ENCODE results near the gene UBE2Q2. TPM values are rescaled to one million over a fixed set of nuclear protein-coding genes. Genes with fewer than 3 reads are reported as not detected.
A peak's percentile ranks its signal among the peaks of the same experiment; 100 is the strongest.
"Not testable (repeated sequence)": the region's sequence is repeated elsewhere in the genome, so short reads cannot be mapped to it uniquely, and the experiment has no call there.

UBE2Q2 gene
- total and polyA plus RNA-seq, 4 donors = 38.2 to 86.4 (median 41.0) TPM

DNA sequence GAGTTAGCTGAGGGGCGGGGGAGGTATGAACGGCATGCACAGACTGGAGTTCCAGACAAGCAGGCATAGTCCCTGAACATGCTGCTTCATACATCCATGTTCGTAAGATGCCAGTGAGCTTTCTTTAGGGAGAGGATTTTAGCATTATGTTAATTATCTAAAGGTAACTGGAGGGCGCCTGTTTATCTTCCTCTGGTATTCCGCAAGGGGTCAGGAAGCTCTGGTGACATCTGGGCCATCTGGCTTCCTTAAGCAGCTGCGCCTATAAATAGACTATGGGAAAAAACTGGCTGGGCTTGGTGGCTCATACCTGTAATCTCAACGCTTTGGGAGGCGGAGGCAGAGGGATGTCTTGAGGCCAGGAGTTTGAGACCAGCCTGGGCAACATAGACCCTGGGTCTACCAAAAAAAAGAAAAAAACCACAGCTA, 58.9 kb downstream of the UBE2Q2 start:
- ATAC-seq (ENCODE audit: low FRiP score) (no peak), DNase-seq (no peak)
- H3K9me3 ChIP-seq (ENCODE audit: control insufficient read depth, low read length) = no peaks in the 10 kb centered on the region
- peaks cover 0 to 1% of the 10 kb centered on the region in 2 donors for H3K36me3 ChIP-seq (ENCODE audit: control insufficient read depth in 1 of 2, insufficient read depth in 2 of 2, low read length in 1 of 2)
- H3K27me3 ChIP-seq (ENCODE audit: control insufficient read depth in 1 of 2, insufficient read depth in 2 of 2, low read length in 1 of 2) = no peaks in the 10 kb centered on the region
- peaks cover 0 to 2% of the 10 kb centered on the region in 2 donors for H3K4me1 ChIP-seq (ENCODE audit: control insufficient read depth in 1 of 2, insufficient read depth in 2 of 2, low read length in 2 of 2)
- WGBS, 2 donors = 52 to 56% methylated on average over 8 of the region's 8 CpGs
- no peak overlapping the region for H3K4me3 ChIP-seq (ENCODE audit: low read length in 2 of 2)
- intact Hi-C loops (cut with DNase I) = no loop called here
- no peak overlapping the region for H3K27ac ChIP-seq (ENCODE audit: low read depth in 1 of 2, low read length in 2 of 2)

DNA sequence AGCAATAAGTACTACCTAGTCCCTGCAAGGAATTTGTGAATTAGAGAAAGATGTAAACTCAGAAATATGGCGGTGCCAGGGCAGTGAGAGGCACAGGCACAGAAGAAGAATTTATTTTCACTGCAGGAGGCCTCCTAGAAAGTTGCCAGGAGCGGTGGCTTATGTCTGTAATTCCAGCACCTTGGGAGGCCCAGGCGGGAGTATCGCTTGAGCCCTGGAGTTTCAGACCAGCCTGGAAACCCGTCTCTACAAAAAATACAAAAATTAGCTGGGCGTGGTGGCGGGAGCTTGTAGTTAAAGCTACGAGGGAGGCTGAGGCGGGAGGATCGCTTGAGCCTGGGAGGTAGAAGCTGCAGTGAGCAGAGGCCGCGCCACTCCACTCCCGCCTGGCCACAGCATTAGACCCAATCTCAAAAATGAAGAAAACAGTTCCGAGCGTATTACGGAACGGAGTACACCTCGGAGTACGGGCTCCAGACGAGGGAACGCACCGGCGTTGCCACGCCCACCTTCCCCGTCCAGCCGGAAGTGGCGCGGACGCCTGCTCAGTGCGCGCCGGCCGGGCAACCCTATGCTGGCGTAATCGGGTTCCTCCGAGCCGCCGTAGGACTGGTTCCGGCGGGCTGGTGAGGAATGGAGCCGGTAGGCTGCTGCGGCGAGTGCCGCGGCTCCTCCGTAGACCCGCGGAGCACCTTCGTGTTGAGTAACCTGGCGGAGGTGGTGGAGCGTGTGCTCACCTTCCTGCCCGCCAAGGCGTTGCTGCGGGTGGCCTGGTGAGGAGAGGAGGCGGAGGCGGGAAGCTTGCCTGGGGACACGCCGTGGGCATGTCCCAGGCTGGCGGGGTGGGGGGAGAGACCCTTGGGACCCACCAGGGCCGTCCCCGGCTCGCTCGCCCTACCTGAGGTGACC, 60.3 kb downstream of the UBE2Q2 start, which contains the start of gene FBXO22:
TSS of gene FBXO22 (plus strand) at position 548 of the 909 bp plus-strand sequence. CDS start at position 634, 86 bp downstream.
- ATAC-seq (ENCODE audit: low FRiP score) (peak; percentile 99), DNase-seq (peak; percentile 95 to 97)
- H3K9me3 ChIP-seq (ENCODE audit: control insufficient read depth, low read length) = no peaks in the 10 kb centered on the region
- 2% methylated on average over 63 of the region's 63 CpGs for WGBS, 2 donors
- H3K27me3 ChIP-seq (ENCODE audit: control insufficient read depth in 1 of 2, insufficient read depth in 2 of 2, low read length in 1 of 2) = no peaks in the 10 kb centered on the region
- peak within 1 kb of the TSS; percentile 46 to 72 for H3K4me3 ChIP-seq (ENCODE audit: low read length in 2 of 2)
- H3K27ac ChIP-seq (ENCODE audit: low read depth in 1 of 2, low read length in 2 of 2) = peak within 1 kb of the TSS in 1 of 2 donors; percentile 47
- intact Hi-C loops (cut with DNase I) = no loop called here
- peaks cover 0 to 1% of the 10 kb centered on the region in 2 donors for H3K36me3 ChIP-seq (ENCODE audit: control insufficient read depth in 1 of 2, insufficient read depth in 2 of 2, low read length in 1 of 2)
- peaks cover 0 to 2% of the 10 kb centered on the region in 2 donors for H3K4me1 ChIP-seq (ENCODE audit: control insufficient read depth in 1 of 2, insufficient read depth in 2 of 2, low read length in 2 of 2)

DNA sequence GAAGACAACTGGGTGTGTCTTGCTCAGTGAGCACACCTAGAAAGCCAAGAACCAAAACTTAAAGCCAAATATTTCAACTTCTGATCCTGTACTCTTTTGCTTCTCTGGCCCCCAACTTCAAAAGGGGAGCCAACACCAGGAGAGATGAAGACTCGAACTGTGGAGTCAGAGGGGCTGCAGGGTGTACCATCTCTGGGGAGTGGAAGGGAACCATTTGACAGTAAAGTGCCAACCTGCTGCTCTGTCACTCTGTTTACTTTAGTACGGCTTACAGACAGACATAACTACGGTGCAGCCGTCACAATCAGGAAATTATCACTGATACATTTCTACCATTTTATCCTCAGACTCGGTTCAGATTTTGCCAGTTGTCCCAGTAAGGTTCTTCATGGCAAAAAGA, 62.0 kb downstream of the UBE2Q2 start:
- Histone ChIP-seq H3K9me3 (ENCODE audit: control insufficient read depth, low read length) (no peaks in the 10 kb centered on the region), H3K4me3 (ENCODE audit: low read length in 2 of 2) (no peak overlapping the region), H3K27me3 (ENCODE audit: control insufficient read depth in 1 of 2, insufficient read depth in 2 of 2, low read length in 1 of 2) (no peaks in the 10 kb centered on the region), H3K4me1 (ENCODE audit: control insufficient read depth in 1 of 2, insufficient read depth in 2 of 2, low read length in 2 of 2) (peaks cover 0 to 2% of the 10 kb centered on the region in 2 donors), H3K27ac (ENCODE audit: low read depth in 1 of 2, low read length in 2 of 2) (no peak overlapping the region), H3K36me3 (ENCODE audit: control insufficient read depth in 1 of 2, insufficient read depth in 2 of 2, low read length in 1 of 2) (peaks cover 0 to 1% of the 10 kb centered on the region in 2 donors)
- 84 to 86% methylated on average over 5 of the region's 5 CpGs for WGBS, 2 donors
- DNase-seq (no peak), ATAC-seq (ENCODE audit: low FRiP score) (no peak)
- intact Hi-C loops (cut with DNase I) = no loop called here

DNA sequence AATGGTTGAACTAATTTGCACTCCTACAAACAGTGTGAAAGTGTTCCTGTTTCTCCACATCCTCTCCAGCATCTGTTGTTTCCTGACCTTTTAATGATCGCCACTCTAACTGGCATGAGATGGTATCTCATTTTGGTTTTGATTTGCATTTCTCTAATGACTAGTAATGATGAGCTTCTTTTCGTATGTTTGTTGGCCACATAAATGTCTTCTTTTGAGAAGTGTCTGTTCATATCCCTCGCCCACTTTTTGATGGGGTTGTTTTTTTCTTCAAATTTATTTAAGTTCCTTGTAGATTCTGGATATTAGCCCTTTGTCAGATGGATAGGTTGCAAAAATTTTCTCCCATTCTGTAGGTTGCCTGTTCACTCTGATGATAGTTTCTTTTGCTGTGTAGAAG, 67.1 kb downstream of the UBE2Q2 start:
- H3K27ac ChIP-seq (ENCODE audit: low read depth in 1 of 2, low read length in 2 of 2); H3K36me3 ChIP-seq (ENCODE audit: control insufficient read depth in 1 of 2, insufficient read depth in 2 of 2, low read length in 1 of 2); H3K4me1 ChIP-seq (ENCODE audit: control insufficient read depth in 1 of 2, insufficient read depth in 2 of 2, low read length in 2 of 2); DNase-seq; H3K9me3 ChIP-seq (ENCODE audit: control insufficient read depth, low read length); ATAC-seq (ENCODE audit: low FRiP score); intact Hi-C loops (cut with DNase I); H3K27me3 ChIP-seq (ENCODE audit: control insufficient read depth in 1 of 2, insufficient read depth in 2 of 2, low read length in 1 of 2); H3K4me3 ChIP-seq (ENCODE audit: low read length in 2 of 2): not testable (repeated sequence)
- WGBS, 2 donors = 94% methylated on average over 3 of the region's 3 CpGs

DNA sequence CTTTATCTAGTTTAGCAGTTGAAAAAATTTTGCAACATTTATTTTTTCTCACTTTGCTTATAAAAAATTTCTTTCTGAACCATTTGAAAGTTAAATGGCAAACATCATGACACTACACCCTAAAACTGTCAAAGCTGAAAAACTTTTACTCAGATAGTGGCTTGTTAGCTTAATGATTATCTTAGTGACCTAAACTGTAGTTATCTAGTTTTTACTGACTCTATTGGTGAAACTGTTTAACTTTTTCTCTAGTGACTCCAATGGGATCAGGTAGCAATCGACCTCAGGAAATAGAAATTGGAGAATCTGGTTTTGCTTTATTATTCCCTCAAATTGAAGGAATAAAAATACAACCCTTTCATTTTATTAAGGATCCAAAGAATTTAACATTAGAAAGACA, 73.7 kb downstream of the UBE2Q2 start:
- no peak for DNase-seq
- WGBS, 2 donors = 95 to 100% methylated on average over 1 of the region's 1 CpG
- ATAC-seq (ENCODE audit: low FRiP score) = no peak
- peaks cover 0 to 7% of the 10 kb centered on the region in 2 donors for H3K36me3 ChIP-seq (ENCODE audit: control insufficient read depth in 1 of 2, insufficient read depth in 2 of 2, low read length in 1 of 2)
- no peaks in the 10 kb centered on the region for H3K9me3 ChIP-seq (ENCODE audit: control insufficient read depth, low read length)
- H3K4me3 ChIP-seq (ENCODE audit: low read length in 2 of 2) = no peak overlapping the region
- H3K27ac ChIP-seq (ENCODE audit: low read depth in 1 of 2, low read length in 2 of 2) = no peak overlapping the region
- intact Hi-C loops (cut with DNase I) = no loop called here
- no peaks in the 10 kb centered on the region for H3K27me3 ChIP-seq (ENCODE audit: control insufficient read depth in 1 of 2, insufficient read depth in 2 of 2, low read length in 1 of 2)
- no peaks in the 10 kb centered on the region for H3K4me1 ChIP-seq (ENCODE audit: control insufficient read depth in 1 of 2, insufficient read depth in 2 of 2, low read length in 2 of 2)

DNA sequence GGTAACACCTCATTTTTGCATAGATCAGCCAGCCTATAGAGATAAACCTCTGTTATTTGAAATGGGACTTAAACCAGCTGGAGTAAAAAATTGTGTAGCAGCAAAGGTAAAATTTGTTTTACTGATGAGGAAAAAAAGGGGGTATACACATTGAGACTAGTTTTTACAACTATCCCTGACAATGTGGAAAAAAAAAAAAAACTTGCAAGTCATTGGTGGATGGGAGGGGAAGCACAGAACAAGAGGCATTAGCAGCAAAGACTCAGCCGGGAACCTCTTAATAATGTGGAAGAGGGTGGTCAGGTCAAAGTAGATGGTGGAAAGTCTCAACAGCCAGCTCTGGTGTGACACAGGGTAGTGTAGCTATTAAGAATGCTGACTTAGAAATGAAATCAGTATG, 74.9 kb downstream of the UBE2Q2 start:
- H3K27ac ChIP-seq (ENCODE audit: low read depth in 1 of 2, low read length in 2 of 2) = no peak overlapping the region
- ATAC-seq (ENCODE audit: low FRiP score) (no peak), DNase-seq (no peak)
- H3K4me1 ChIP-seq (ENCODE audit: control insufficient read depth in 1 of 2, insufficient read depth in 2 of 2, low read length in 2 of 2) = no peaks in the 10 kb centered on the region
- H3K27me3 ChIP-seq (ENCODE audit: control insufficient read depth in 1 of 2, insufficient read depth in 2 of 2, low read length in 1 of 2) = no peaks in the 10 kb centered on the region
- WGBS, 2 donors = 92 to 94% methylated on average over 1 of the region's 1 CpG
- intact Hi-C loops (cut with DNase I) = no loop called here
- H3K4me3 ChIP-seq (ENCODE audit: low read length in 2 of 2) = no peak overlapping the region
- no peaks in the 10 kb centered on the region for H3K9me3 ChIP-seq (ENCODE audit: control insufficient read depth, low read length)
- H3K36me3 ChIP-seq (ENCODE audit: control insufficient read depth in 1 of 2, insufficient read depth in 2 of 2, low read length in 1 of 2) = peaks cover 0 to 7% of the 10 kb centered on the region in 2 donors

DNA sequence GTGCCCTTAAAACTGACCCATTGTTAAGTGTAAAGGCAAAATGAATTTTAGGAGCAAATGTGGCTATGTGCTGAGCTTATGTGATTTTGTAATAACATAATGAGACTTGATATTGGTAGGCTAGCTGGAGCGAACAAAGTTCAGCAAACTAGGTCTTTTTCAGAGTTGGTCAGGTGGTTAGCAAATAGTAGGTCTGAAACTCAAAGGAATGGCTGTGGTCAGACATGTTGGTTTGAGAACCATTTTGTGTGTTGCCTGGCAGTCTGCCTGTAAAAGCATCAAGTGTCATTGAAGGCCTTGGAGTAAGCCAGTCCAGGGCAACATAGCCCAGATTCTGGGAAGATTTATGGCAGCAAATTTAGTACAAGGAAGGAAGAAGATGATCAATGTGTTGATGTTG, 76.8 kb downstream of the UBE2Q2 start:
- Histone ChIP-seq H3K36me3 (ENCODE audit: control insufficient read depth in 1 of 2, insufficient read depth in 2 of 2, low read length in 1 of 2) (peaks cover 0 to 7% of the 10 kb centered on the region in 2 donors), H3K4me1 (ENCODE audit: control insufficient read depth in 1 of 2, insufficient read depth in 2 of 2, low read length in 2 of 2) (no peaks in the 10 kb centered on the region)
- intact Hi-C loops (cut with DNase I) = no loop called here

DNA sequence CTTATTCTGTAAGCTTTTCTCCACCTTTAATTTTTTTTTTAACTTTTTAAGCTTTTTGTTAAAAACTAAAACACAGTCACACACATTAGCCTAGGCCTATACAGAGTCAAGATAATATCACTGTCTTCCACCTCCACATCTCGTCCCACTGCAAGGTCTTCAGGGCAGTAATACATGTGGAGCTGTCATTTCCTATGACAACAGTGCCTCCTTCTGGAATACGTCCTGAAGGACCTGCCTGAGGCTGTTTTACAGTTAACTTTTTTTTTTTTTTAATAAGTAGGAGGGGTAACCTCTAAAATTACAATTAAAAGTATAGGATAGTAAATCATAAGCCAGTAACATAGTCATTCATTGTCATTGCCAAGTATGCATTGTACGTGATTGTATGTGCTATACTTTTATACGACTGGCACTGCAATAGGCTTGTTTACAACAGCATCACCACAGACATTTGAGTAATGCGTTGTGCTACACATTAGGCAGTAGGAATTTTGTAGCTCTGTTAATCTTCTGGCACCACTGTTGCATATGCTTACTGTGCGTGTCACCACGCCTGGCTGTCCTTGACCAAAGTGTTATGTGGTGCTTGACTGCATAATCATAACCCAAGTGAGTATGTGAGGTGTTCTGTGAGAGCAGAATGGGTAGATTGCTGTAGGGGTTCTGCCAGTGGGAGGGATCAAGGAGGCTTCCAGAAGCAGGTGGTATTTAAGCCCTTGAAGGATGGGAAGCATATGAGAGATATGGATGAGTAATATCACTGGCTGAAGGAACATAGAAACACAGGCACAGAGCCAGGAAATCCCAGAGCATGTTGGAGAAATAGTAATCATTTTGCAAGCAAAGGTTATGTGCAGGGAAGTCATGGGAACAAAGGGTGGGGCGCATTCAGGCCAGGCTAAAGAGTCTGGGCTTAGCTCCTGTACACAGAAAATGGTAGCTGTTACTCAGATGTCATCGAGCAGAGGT, 78.8 kb downstream of the UBE2Q2 start:
- 88 to 89% methylated on average over 9 of the region's 9 CpGs for WGBS, 2 donors
- DNase-seq = no peak

More for the DNA sequence above, 76.8 kb downstream of the UBE2Q2 start:
- no peak overlapping the region for H3K27ac ChIP-seq (ENCODE audit: low read depth in 1 of 2, low read length in 2 of 2)
- no peak for DNase-seq
- 96 to 97% methylated on average over 1 of the region's 1 CpG for WGBS, 2 donors
- no peaks in the 10 kb centered on the region for H3K27me3 ChIP-seq (ENCODE audit: control insufficient read depth in 1 of 2, insufficient read depth in 2 of 2, low read length in 1 of 2)
- H3K9me3 ChIP-seq (ENCODE audit: control insufficient read depth, low read length) = no peaks in the 10 kb centered on the region
- no peak overlapping the region for H3K4me3 ChIP-seq (ENCODE audit: low read length in 2 of 2)
- no peak for ATAC-seq (ENCODE audit: low FRiP score)

More for the DNA sequence above, 78.8 kb downstream of the UBE2Q2 start:
- peak; percentile 38 for ATAC-seq (ENCODE audit: low FRiP score)
- H3K36me3 ChIP-seq (ENCODE audit: control insufficient read depth in 1 of 2, insufficient read depth in 2 of 2, low read length in 1 of 2) = peaks cover 0 to 5% of the 10 kb centered on the region in 2 donors
- no peaks in the 10 kb centered on the region for H3K9me3 ChIP-seq (ENCODE audit: control insufficient read depth, low read length)
- H3K4me3 ChIP-seq (ENCODE audit: low read length in 2 of 2) = no peak overlapping the region
- intact Hi-C loops (cut with DNase I) = no loop called here
- no peak overlapping the region for H3K27ac ChIP-seq (ENCODE audit: low read depth in 1 of 2, low read length in 2 of 2)
- no peaks in the 10 kb centered on the region for H3K4me1 ChIP-seq (ENCODE audit: control insufficient read depth in 1 of 2, insufficient read depth in 2 of 2, low read length in 2 of 2)
- no peaks in the 10 kb centered on the region for H3K27me3 ChIP-seq (ENCODE audit: control insufficient read depth in 1 of 2, insufficient read depth in 2 of 2, low read length in 1 of 2)

Measured in aorta (tissue), 5 donors.